ENCODE measurements around the gene PROX2.

Gene PROX2

DNA sequence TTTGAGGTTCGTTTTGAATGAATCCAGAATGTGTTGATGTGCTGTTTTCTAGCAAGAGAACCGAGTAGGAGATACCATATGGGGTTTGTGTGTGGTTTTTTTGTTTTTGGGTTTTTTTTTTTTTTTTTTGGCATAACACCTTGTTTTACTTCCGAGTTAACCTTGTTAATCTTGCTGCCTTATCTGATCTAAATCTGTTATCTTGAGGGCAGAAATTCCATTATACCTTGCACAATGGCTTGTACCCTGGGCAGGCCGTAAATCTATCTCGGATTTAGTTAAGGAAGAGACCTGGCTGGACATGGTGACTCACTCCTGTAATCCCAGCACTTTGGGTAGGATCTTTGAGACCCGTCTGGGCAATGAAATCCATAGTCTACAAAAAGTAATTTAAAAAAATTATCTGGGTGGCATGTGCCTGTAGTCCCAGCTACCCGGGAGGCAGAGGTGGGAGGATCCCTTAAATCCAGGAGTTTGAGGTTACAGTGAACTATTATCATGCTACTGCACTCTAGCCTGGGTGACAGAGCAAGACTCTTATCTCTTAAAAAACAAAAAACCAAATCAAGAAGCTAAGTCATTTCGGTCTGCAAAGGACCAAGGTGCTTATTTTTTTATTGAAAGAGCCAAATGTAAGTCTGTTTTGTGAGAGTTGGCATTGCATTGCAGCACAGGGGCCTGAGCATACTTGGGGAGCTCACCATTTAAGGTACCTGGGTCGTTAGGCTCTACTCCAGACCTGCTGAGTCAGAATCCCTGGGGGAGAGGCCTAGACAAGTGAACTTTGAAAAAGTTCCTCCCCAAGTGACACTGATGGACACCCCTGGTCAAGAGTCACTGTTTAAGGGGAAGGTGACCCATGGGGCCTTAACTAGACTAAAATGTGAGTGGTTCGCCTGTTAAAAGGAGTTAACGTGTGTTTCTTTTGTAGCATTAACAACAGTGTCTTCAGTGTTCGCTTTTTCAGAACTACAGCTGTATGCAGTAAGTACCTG, 12.5 kb upstream of the PROX2 start:
- CTCF ChIA-PET: interaction anchor here (0.6 kb wide), 1 partner anchor 200 kb away, joined by 3 read pairs; no protein-coding TSS in a partner anchor
- TF ChIP-seq, protein P1, sequence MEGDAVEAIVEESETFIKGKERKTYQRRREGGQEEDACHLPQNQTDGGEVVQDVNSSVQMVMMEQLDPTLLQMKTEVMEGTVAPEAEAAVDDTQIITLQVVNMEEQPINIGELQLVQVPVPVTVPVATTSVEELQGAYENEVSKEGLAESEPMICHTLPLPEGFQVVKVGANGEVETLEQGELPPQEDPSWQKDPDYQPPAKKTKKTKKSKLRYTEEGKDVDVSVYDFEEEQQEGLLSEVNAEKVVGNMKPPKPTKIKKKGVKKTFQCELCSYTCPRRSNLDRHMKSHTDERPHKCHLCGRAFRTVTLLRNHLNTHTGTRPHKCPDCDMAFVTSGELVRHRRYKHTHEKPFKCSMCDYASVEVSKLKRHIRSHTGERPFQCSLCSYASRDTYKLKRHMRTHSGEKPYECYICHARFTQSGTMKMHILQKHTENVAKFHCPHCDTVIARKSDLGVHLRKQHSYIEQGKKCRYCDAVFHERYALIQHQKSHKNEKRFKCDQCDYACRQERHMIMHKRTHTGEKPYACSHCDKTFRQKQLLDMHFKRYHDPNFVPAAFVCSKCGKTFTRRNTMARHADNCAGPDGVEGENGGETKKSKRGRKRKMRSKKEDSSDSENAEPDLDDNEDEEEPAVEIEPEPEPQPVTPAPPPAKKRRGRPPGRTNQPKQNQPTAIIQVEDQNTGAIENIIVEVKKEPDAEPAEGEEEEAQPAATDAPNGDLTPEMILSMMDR (conservative IDR thresholded peaks at IDR 0.05; ENCODE audit: low read depth): no peak
- POLR2A ChIA-PET (ENCODE audit: low non-redundant PET): no interaction called here
- peak overlapping the region; percentile 61 for H3K27ac ChIP-seq
- peak; percentile 30 for DNase-seq (ENCODE audit: low spot score)

DNA sequence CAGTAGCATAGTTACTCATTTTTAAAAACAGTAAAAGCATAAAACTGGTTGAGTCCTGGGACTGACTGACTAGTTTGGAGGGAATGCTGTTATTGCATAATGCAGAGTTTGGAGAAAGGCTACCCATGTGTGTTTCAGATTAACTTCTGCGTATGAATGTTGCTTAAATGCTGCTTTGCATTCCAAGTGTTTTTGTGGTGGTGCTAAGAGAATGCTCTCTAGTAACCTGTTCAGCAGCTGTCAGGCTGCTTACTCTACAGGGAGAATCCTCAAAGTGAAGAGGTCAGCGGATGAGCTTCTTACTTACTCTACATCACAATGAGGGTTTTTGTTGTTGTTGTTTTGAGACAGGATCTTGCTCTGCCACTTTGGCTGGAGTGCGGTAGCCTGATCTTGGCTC, 10.1 kb upstream of the PROX2 start:
- ChIA-PET CTCF (interaction anchor here (0.8 to 1.2 kb wide), 2 partner anchors 20 to 395 kb away, joined by 3 to 4 read pairs; no protein-coding TSS in a partner anchor), POLR2A (ENCODE audit: low non-redundant PET) (interaction anchor here (0.6 kb wide), 1 partner anchor 314 kb away, joined by 3 read pairs; no protein-coding TSS in a partner anchor)
- TF ChIP-seq, protein P1 (conservative IDR thresholded peaks at IDR 0.05; ENCODE audit: low read depth): no peak

DNA sequence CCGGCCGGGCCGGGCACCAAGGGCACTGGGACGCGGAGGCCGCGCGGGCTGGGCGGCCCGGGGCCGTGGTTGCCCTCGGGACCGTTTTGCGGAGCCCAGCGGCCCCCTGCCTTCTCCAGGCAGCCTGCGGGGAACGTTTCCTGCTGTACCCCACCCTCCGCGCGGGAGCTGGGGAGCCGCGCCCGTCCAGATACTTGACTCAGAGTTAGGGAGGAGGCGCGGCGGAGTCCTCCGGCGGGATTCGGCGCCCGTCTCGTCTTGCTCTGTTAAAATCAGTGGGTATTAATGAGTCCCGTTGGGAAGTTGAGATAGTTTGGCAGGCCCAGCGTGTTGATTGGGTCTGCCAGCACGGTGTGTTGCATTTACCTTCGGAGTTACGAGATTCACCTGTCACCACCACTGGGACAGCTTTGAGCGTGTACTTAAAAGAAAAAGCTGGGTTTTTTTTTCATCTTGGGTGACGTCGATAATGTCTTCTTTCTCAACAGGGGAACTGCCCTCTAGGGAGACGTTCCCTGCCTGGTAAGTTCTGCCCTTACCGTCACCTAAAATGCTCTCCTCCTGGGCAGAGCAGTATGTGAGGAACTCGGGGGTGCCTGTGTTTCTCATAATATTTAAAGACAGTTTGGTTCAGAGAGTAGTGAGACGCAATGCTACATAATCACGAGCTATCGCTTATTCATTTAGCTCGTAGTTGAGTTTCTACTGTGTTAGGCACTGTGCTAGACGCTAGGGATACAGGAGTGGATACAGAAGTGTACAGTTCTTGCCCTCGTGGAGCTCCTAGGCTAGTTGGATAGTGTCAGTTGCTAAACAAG, 6.4 kb upstream of the PROX2 start:
- peak; percentile 75 for DNase-seq (ENCODE audit: low spot score)
- H3K27ac ChIP-seq: peak overlapping the region; percentile 96
- CTCF ChIA-PET: interaction anchor here (0.6 to 2.2 kb wide), 4 partner anchors 9 to 584 kb away, joined by 3 to 5 read pairs (median 4); no protein-coding TSS in a partner anchor
- POLR2A ChIA-PET (ENCODE audit: low non-redundant PET): no interaction called here
- TF ChIP-seq, protein P1 (conservative IDR thresholded peaks at IDR 0.05; ENCODE audit: low read depth): no peak

More for the DNA sequence above, 10.1 kb upstream of the PROX2 start:
- DNase-seq (ENCODE audit: low spot score): peak; percentile 46
- H3K27ac ChIP-seq: peak overlapping the region; percentile 54

DNA sequence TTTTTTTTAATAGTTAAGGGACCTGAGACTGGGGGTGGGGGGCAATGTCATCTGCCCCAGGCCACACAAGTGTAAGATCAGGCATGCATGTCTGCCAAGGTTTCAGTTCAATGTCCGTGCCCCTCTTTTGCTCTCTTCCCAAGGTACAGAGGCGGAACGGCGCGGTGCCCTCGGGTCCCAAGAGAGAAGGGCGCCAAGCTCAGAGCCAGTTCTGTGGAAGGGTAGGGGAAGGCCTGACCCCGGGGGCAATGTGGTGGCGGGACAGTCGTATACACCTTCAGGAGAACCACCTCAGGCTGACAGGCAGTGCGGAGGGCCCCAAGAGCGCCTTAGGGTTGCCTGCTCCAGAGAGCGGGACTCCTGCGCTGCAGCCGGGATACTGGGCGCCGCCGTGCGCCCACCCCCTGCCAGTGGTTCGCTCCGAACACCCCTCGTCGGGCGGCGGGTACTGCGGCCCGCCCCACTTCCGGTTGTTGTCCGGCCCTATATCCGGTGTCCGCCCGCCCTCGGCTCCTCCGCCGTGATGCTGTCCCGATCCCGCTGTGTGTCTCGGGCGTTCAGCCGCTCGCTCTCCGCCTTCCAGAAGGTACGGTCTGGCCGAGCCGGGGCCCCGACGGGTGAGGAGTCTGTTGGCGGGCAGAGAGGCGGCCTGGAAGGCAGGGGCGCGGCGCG, 5.6 kb upstream of the PROX2 start, which contains the start of gene DLST:
Gene DLST, plus strand, starts transcription at position 486 of the 672 bp plus-strand sequence. Its CDS starts 38 bp downstream, at position 524.
- peak within 1 kb of the TSS; percentile 96 for H3K27ac ChIP-seq
- peak; percentile 96 for DNase-seq (ENCODE audit: low spot score)
- ChIA-PET POLR2A (ENCODE audit: low non-redundant PET) (no interaction called here), CTCF (interaction anchor here (0.5 to 0.7 kb wide), 3 partner anchors 32 to 136 kb away, joined by 3 read pairs; no protein-coding TSS in a partner anchor)
- TF ChIP-seq, protein P1 (conservative IDR thresholded peaks at IDR 0.05; ENCODE audit: low read depth): no peak

DNA sequence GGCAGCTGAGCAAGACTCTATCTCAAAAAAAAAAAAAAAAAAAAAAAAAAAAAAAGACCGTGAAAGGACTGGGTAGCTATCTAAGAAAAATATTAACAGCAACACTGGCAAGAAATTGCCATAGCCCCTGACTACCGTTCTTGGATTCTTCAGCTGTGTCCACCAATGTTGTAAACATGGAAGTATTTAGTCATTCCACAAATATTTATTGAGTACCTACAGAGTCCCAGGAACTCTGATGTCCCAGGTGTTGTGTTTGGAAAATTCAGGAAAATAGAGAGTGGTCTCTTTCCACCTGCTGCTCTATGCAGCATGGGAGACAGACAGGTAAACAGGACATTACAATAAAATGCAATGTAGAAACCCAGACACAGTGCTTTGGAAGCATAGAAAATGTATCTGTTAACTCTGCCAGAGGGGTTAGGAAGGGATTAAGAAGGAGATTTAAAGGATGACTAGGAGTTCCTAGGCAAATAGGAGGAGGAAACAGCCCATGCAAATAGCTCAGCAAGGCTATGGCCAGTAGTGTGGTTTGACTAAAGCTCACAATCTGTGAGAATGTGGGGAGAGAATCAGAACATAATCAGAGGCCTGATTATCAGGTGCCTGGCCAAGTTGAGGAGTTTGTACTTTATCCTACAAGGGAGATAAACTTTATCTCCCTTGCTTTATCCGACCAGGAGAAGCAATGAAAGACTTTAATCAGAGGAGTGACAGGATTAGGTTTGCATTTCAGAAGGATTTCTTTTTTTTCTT, 3.7 kb upstream of the PROX2 start:
- CTCF ChIA-PET: interaction anchor here (0.6 to 1.3 kb wide), 2 partner anchors 12 to 143 kb away, joined by 3 to 7 read pairs; no protein-coding TSS in a partner anchor
- POLR2A ChIA-PET (ENCODE audit: low non-redundant PET): no interaction called here
- TF ChIP-seq, protein P1 (conservative IDR thresholded peaks at IDR 0.05; ENCODE audit: low read depth): no peak
- H3K27ac ChIP-seq: no peak overlapping the region
- DNase-seq (ENCODE audit: low spot score): no peak
